GM06990 (cell line): Measurements from ENCODE around the gene MZT2B.
"Not testable (repeated sequence)": the region's sequence is repeated elsewhere in the genome, so short reads cannot be mapped to it uniquely, and the experiment has no call there.

Experiments used
- DNase-seq: peaks from one replicate; pipeline ENCODE4 v3.0.0-alpha.2; 2011; ENCODE audit not compliant: insufficient read length; ENCODE audit errors: extremely low read depth
- H3K27me3 ChIP-seq: replicated peaks from 2 replicates; pipeline ENCODE4 v1.6.0; 2011; ENCODE audit warnings: low read length; ENCODE audit not compliant: control insufficient read depth, insufficient read depth
- H3K36me3 ChIP-seq: 2 replicates; pipeline ENCODE4 v1.5.1; 2011; ENCODE audit warnings: low read length; ENCODE audit not compliant: control insufficient read depth, insufficient read depth
- H3K4me3 ChIP-seq: replicated peaks from 2 replicates; pipeline ENCODE4 v1.5.1; 2011; ENCODE audit warnings: low read depth, mild to moderate bottlenecking, control low read depth, low read length
- TF ChIP-seq, protein P1 (sequence below): IDR thresholded peaks from 2 replicates; pipeline ENCODE4 v1.5.1; 2011; ENCODE audit warnings: low read length, control low read depth, mild to moderate bottlenecking, inconsistent platforms; ENCODE audit not compliant: insufficient read depth, poor library complexity, severe bottlenecking

Gene MZT2B, protein sequence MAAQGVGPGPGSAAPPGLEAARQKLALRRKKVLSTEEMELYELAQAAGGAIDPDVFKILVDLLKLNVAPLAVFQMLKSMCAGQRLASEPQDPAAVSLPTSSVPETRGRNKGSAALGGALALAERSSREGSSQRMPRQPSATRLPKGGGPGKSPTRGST

DNA sequence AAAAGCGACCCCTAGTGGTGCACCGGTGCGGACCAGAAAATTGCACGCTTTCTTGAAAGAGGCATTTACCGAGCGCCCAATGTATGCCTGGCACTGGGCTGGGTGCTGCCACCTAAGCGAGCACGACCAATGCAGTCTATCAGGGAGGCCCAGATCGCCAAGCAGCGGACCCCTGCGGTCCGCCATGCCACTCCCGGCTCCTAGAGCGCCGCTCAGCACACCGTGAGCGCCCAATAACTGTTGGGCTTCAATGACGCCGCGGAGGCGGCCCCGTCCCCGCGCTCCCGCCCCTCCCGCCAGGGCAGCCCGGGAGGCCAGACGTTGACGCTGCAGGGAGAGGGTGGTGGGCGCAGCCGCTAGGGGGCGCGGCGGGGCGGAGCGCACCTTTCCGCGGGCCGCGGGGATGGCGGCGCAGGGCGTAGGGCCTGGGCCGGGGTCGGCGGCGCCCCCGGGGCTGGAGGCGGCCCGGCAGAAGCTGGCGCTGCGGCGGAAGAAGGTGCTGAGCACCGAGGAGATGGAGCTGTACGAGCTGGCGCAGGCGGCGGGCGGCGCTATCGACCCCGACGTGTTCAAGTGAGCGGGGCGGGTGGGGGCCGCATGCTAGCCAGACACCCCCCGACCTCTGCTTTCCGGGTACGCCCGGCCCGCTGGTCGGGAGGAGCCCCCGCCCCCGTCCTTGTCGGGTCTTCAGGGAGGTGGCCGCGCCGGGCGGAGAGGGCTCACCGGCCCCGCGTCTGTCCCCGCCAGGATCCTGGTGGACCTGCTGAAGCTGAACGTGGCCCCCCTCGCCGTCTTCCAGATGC, at the start of gene MZT2B:
Gene MZT2B (plus strand): TSS at position 383 of the 803 bp plus-strand sequence. CDS start 21 bp downstream, at position 404.
- H3K4me3 ChIP-seq, result peak within 1 kb of the TSS; percentile 94
- H3K36me3 ChIP-seq, H3K27me3 ChIP-seq: not testable (repeated sequence)
- peak; percentile 93 for DNase-seq
- TF ChIP-seq, protein P1, sequence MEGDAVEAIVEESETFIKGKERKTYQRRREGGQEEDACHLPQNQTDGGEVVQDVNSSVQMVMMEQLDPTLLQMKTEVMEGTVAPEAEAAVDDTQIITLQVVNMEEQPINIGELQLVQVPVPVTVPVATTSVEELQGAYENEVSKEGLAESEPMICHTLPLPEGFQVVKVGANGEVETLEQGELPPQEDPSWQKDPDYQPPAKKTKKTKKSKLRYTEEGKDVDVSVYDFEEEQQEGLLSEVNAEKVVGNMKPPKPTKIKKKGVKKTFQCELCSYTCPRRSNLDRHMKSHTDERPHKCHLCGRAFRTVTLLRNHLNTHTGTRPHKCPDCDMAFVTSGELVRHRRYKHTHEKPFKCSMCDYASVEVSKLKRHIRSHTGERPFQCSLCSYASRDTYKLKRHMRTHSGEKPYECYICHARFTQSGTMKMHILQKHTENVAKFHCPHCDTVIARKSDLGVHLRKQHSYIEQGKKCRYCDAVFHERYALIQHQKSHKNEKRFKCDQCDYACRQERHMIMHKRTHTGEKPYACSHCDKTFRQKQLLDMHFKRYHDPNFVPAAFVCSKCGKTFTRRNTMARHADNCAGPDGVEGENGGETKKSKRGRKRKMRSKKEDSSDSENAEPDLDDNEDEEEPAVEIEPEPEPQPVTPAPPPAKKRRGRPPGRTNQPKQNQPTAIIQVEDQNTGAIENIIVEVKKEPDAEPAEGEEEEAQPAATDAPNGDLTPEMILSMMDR, result peak; percentile 23

DNA sequence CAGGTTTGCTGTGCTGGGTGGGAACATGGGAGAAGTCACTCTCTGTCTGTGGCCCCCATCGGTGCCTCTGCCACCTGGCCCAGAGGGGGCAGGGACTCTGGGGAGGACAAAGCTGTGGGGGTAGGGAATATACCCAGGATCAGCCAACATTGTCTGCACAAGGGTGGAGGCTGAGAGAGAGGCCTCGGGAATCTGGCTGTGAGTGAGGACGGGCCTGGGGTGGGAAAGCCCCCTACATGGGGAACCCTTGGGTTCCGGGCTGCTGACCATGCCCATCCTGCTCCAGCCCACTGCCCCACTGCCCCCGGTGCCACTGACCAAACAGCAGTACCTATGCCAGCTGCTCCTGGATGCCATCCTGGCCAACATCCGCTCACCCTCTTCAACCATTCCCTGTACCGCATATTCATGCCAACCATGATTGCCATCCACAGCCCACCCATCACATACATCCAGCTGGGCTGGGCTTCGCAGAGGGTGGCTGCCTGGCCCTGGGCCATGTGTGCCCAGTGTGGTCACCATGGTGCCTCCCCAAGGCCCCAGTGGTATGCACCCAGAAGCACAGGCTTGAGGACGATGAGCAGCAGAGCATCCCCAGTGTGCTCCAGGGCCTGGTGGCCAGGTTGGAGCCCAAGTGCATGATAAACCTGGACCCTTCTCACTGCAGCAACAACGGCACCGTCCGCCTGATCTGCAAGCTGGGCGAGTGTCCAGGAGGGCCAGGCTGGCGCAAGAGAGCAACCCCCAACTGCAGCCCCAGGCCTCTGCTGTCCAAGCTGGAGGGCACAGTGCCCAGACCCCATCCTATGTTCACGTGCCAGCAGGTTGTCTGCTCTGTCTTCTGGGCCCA, 46.1 kb upstream of the MZT2B start:
- no peaks in the 10 kb centered on the region for H3K36me3 ChIP-seq
- H3K27me3 ChIP-seq, result no peaks in the 10 kb centered on the region
- no peak for DNase-seq
- no peak overlapping the region for H3K4me3 ChIP-seq
- TF ChIP-seq, protein P1, result no peak

DNA sequence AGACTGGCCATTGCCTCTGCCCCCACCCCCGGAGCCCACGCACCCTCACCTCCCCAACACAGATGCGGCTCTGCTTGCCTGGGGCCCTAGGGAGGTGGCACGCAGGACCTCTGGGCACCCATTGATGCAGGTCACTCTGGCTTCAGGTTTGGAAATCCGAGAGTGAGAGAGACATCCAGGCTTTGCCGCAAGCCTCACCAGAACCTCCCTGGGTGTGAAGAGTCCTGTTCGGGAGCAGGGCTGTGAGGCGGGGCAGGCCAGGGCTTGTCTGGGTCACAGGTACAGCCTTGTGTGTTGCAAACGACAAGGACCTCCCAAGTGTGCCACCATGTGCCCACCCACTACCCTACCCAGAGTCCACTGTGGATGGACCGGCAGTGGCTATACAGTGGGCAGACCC, 45.5 kb upstream of the MZT2B start:
- H3K27me3 ChIP-seq, H3K36me3 ChIP-seq, H3K4me3 ChIP-seq, DNase-seq: not testable (repeated sequence)

DNA sequence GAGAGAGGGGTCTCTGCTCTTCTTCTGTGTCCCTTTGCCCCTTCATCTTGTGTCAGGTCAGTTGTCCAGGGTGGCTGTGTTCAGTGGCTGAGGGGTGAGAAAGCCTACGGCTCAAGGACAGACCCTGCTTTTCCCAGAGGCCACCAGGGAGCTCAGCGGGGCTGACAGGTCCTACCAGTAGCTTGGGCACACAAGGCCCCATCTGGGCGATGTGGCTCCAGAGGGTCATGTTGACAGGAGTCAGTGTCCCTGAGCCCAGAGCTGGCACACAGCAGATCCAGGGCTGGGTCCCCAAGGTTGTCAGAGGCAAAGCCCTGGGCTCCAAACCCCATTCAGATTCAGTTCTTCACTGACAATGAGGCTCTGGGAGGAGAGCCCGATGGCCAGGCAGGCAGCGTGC, 44.9 kb upstream of the MZT2B start:
- not testable (repeated sequence) for H3K36me3 ChIP-seq

DNA sequence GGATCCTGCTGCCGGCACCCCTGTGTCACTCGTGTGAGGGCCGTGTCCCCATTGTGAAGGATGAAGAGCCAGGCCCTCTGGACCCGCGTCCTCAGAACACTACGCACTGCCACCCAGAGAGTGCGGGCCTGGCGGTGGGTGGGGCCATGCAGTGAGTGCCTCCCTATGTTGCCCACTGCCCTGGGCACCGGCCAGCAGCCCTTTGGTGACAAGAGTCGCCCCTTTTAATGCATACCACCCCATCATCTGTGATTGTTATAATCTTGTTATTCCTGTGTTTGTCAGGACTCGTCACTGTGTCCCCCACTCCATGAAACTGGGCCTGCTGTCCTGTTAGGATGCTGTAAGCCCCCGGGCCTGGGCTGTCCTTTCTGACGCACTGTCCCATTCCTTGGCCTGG, 43.7 kb upstream of the MZT2B start:
- H3K36me3 ChIP-seq, H3K4me3 ChIP-seq, DNase-seq, H3K27me3 ChIP-seq: not testable (repeated sequence)

More for the DNA sequence above, 44.9 kb upstream of the MZT2B start:
- not testable (repeated sequence) for DNase-seq, H3K4me3 ChIP-seq, H3K27me3 ChIP-seq

DNA sequence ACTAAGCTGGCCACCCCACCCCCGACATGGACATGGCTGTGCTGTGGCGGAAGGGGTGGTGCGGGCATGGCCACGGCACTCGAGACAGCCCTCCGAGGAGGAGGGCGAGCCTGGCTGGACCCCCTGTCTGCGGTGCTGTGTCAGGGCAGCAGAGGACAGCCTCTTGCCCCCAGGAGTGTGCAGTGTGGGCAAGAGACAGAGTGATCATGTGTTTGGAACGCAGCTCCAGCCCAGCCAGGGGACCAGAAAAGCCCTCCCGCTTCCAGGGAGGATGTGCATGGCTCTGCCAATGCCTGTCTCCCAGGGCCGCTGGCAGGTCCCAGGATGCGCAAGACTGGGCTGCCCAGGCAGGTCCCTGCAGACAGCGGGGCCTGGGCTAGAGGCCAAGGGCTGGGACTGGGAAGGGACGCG, 43.2 kb upstream of the MZT2B start:
- H3K36me3 ChIP-seq, DNase-seq, H3K4me3 ChIP-seq, H3K27me3 ChIP-seq: not testable (repeated sequence)

DNA sequence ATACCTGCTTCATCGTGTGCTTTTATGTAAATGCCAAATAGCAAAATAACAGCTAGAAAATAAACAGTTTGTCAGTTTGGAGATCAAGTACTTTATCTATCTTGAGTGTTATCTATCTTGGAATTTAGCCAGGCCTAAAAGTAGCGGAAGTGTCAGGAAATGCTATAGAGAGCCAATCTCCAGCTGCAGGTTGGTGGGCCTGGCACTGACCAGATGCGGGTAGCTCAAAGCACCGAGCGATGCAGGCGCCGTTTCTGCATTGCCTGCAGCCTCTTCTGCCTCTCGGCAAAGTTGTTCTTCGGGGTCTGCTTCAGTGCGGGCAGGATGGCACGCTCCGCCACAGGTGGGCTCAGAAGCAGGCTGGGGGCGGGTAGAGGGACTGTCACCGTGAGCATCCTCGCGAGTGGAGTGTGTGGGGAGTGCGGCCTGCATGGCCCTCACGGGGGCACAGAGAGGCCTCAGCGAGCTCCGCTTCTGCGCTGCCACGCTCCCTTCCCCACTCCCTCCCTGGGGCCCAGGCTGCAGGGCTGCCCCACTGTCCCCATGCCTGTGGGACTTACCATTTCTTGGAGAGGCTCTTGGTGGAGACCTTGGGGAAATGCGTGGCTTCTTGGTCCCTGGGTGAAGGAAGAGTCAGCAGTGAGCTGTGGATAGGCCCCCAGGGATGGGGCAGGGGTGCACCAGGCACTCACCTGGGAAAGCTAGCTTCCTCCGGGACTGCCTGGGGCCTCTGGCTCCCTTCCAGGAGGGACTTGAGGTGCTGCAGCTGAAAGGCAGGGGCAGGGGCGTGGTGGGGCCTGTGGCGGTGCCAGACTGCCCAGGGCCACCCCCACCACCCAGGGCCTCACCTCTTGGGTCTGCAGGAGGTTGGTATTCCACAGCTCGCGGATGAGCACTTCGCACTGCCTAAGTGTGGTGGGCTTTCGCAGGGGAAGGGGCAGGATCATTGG, 42.5 kb upstream of the MZT2B start:
- not testable (repeated sequence) for DNase-seq, H3K4me3 ChIP-seq, H3K36me3 ChIP-seq, H3K27me3 ChIP-seq

DNA sequence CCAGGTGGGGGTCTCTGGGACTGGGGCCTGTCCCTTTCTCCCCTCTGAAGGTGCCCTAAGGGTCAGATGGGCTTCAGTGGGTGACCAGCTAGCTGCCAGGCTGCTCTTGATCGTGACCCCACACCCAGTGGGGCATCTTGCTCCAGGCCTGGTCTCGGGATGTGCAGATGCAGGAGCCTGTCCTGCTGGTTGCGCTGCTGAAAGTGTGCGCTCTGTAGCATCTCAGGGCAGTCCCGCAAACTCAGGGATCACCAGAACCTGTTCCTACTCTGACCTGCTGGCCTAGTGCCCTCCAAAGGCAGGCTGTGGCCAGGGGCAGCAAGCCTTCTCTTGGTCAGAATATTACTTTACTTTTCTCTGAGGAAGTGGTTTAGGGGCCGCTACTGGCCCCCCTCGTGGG, 41.5 kb upstream of the MZT2B start:
- DNase-seq, H3K4me3 ChIP-seq, H3K27me3 ChIP-seq, H3K36me3 ChIP-seq: not testable (repeated sequence)

DNA sequence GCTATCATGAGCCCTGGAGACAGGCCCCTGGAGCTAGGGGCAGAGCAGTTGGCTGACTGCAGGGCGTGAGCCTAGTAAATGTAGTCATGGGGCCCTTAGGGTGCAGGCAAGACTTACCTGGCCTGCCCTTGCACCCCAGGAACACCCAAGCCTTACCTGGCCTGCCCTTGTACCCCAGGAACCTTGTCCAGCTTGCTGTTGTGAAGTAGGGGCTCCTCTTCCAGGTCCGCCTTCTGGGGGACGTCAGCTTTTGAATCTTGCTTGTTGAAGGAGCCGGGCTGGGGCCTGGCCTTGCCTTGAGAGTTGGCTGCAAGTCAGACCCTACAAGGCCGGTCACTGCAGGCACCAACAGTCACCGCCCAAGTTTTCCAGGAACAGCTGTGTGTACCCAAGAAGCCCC, 41.1 kb upstream of the MZT2B start:
- not testable (repeated sequence) for H3K36me3 ChIP-seq, H3K4me3 ChIP-seq, DNase-seq, H3K27me3 ChIP-seq

DNA sequence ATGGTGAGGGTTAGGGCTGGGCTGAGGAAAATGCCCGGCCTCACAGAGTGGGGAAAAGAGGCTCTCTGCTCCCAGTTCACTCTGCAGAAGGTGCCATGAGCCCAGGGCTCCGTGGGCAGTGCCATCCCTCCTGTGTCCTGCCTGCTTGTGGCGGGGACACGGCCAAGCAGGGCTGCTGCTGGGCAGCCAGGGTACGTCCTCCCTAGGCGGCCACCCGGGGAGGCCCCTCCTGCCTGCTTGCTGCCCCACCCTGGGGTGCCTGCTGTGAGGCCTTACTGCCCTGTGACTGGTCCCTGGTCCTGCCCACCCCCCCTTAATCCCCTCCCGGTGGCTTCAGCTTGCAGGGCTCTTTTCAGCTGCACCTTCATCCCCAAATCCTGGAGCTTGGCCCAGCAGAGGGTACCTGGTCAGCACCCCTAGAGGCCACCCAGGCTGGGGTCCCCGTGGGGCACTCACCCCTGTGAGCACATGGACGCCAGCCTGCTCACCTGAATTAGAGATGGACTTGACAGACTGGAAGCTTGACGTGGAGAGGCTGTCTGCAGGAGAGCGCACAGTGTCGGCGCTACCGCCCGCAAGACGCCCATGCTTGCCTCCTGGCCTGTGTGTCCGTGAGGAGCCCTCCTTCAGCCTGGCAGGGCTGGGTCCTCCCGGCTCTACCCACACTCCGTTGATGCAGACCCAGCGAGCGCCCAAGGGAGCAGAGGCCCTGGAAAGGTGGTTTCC, 40.3 kb upstream of the MZT2B start:
- H3K27me3 ChIP-seq, H3K4me3 ChIP-seq, H3K36me3 ChIP-seq, DNase-seq: not testable (repeated sequence)
